K562 (cell line): ENCODE data around the gene CD52.
"Not testable (repeated sequence)": the region's sequence is repeated elsewhere in the genome, so short reads cannot be mapped to it uniquely, and the experiment has no call there.

Experiments
- ARNT ChIP-seq, 2 experiments: fragments of 450-650 bp; IDR thresholded peaks; 2 replicates each; pipeline ENCODE4 v1.6.1; 2016; ENCODE audit warnings: mild to moderate bottlenecking in 1 of 2
- BRCA1 ChIP-seq, 2 experiments: fragments of 450-650 bp in 1 of 2; sonication (generic) in 1 of 2; formaldehyde crosslinking in 1 of 2; IDR thresholded peaks; 2 replicates each; pipeline versions ENCODE4 v1.5.0 to v1.6.1; 2017 to 2020; ENCODE audit warnings: mild to moderate bottlenecking in 1 of 2, missing genetic modification reagents in 1 of 2
- CBFB ChIP-seq: sonication (generic); formaldehyde crosslinking; IDR thresholded peaks from 2 replicates; pipeline ENCODE4 v1.4.0; 2020; ENCODE audit warnings: mild to moderate bottlenecking, missing genetic modification reagents
- CREB1 ChIP-seq, 2 experiments: sonication (generic) in 1 of 2; formaldehyde crosslinking in 1 of 2; IDR thresholded peaks; 2 replicates each; pipeline versions ENCODE4 v1.6.1 to v1.8.0; 2012 to 2022; ENCODE audit warnings: inconsistent platforms in 1 of 2, mild to moderate bottlenecking in 1 of 2, missing genetic modification reagents in 1 of 2, moderate library complexity in 1 of 2
- L3MBTL2 ChIP-seq: fragments of 450-650 bp; IDR thresholded peaks from 2 replicates; pipeline ENCODE4 v1.6.1; 2016; ENCODE audit warnings: mild to moderate bottlenecking, moderate library complexity
- RREB1 ChIP-seq: fragments of 250-450 bp; sonication (Bioruptor Pico); IDR thresholded peaks from 2 replicates; pipeline ENCODE4 v1.4.0; 2020
- ZNF407 ChIP-seq: fragments of 450-650 bp; IDR thresholded peaks from 2 replicates; pipeline ENCODE4 v1.6.1; 2016; ENCODE audit warnings: low read depth
- ZNF76 ChIP-seq: fragments of 250-450 bp; sonication (Bioruptor Pico); IDR thresholded peaks from 2 replicates; pipeline ENCODE4 v1.4.0; 2020; ENCODE audit warnings: mild to moderate bottlenecking, moderate library complexity, borderline replicate concordance

- not testable (repeated sequence) for TF ChIP-seq ZNF407; RREB1 (CRISPR knock-in tag); ZNF76 (CRISPR knock-in tag); BRCA1 (IDR thresholded peaks at IDR 0.05); BRCA1 (CRISPR knock-in tag; IDR thresholded peaks at IDR 0.05); ARNT (IDR thresholded peaks at IDR 0.05); CREB1 (IDR thresholded peaks at IDR 0.05); CREB1 (CRISPR knock-in tag; IDR thresholded peaks at IDR 0.05); L3MBTL2; CBFB
These were observed 25.0 kb upstream of the CD52 start for GRCh38 chr1:26292735-26293134.
